Measurements from ENCODE around the gene SIRT7.

Gene SIRT7

GRCh38 chr17:81935709-81936084 lies 17.7 kb upstream of the SIRT7 start:
- H3K4me3 ChIP-seq (ENCODE audit: low read depth, low read length): no peak overlapping the region; the same call in none of the 2 replicates
- TF ChIP-seq CTCF (IDR thresholded peaks at IDR 0.05; ENCODE audit: low read depth, low read length, missing control alignments): no peak
- DNase-seq (ENCODE audit: low read depth): no peak

- no peak for DNase-seq (ENCODE audit: low read depth)
- no peak overlapping the region; the same call in 1 of the 2 replicates for H3K4me3 ChIP-seq (ENCODE audit: low read depth, low read length)
- no peak for TF ChIP-seq CTCF (IDR thresholded peaks at IDR 0.05; ENCODE audit: low read depth, low read length, missing control alignments)
These were observed 17.1 kb upstream of the SIRT7 start for GRCh38 chr17:81934850-81935708.

GRCh38 chr17:81934098-81934757 lies 16.3 kb upstream of the SIRT7 start:
- no peak for DNase-seq (ENCODE audit: low read depth)
- no peak for TF ChIP-seq CTCF (IDR thresholded peaks at IDR 0.05; ENCODE audit: low read depth, low read length, missing control alignments)
- no peak overlapping the region for H3K4me3 ChIP-seq (ENCODE audit: low read depth, low read length)

GRCh38 chr17:81933178-81933699 lies 15.3 kb upstream of the SIRT7 start:
- DNase-seq (ENCODE audit: low read depth): no peak
- TF ChIP-seq CTCF (IDR thresholded peaks at IDR 0.05; ENCODE audit: low read depth, low read length, missing control alignments): no peak
- no peak overlapping the region for H3K4me3 ChIP-seq (ENCODE audit: low read depth, low read length)

- DNase-seq (ENCODE audit: low read depth): no peak
- no peak for TF ChIP-seq CTCF (IDR thresholded peaks at IDR 0.05; ENCODE audit: low read depth, low read length, missing control alignments)
- H3K4me3 ChIP-seq (ENCODE audit: low read depth, low read length): no peak overlapping the region
These were observed 14.5 kb upstream of the SIRT7 start for GRCh38 chr17:81932333-81932983.

- no peak for DNase-seq (ENCODE audit: low read depth)
- TF ChIP-seq CTCF (IDR thresholded peaks at IDR 0.05; ENCODE audit: low read depth, low read length, missing control alignments): no peak
These were observed 13.8 kb upstream of the SIRT7 start for GRCh38 chr17:81931557-81932332.

More at GRCh38 chr17:81931557-81932332, 13.8 kb upstream of the SIRT7 start:
- no peak overlapping the region for H3K4me3 ChIP-seq (ENCODE audit: low read depth, low read length)

Measured in GM12864 (cell line).